CD4-positive, alpha-beta T cell treated with Interleukin-4 for 1 hour (primary cell): ENCODE measurements around the gene MDK.
"Not testable (repeated sequence)": the region's sequence is repeated elsewhere in the genome, so short reads cannot be mapped to it uniquely, and the experiment has no call there.

Experiments used
- DNase-seq, 2 donors: peaks; one replicate each; pipeline ENCODE4 v3.0.0-alpha.2; 2020 to 2022

The MDK gene

GRCh38 chr11:46369458-46370152 lies 11.9 kb upstream of the MDK start:
- DNase-seq = peak; percentile 56 to 59

DNA sequence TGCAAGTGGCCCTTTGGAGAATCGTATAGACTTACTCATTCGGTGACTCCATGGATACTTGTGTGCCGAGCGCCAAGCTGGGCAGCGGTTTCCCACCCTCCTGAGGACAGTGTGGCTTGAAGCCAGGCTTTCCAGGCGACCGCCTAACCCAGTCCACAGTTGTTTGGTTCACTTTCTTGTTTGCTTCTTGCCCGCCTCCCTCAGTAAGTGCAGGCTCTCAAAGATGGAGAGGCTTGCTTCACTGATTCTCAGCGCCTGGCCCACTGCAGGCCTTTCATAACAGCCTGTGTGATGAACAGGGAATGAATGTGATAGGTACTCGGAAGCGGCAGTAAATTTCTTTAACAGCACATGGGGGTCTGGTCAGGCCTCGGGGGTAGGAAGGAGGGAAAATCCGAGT lies 11.2 kb upstream of the MDK start:
- no peak for DNase-seq

- not testable (repeated sequence) for DNase-seq
Measured at GRCh38 chr11:46371262-46371661, 10.2 kb upstream of the MDK start.

- DNase-seq = no peak
Measured at GRCh38 chr11:46372086-46372485, 9.4 kb upstream of the MDK start.

DNA sequence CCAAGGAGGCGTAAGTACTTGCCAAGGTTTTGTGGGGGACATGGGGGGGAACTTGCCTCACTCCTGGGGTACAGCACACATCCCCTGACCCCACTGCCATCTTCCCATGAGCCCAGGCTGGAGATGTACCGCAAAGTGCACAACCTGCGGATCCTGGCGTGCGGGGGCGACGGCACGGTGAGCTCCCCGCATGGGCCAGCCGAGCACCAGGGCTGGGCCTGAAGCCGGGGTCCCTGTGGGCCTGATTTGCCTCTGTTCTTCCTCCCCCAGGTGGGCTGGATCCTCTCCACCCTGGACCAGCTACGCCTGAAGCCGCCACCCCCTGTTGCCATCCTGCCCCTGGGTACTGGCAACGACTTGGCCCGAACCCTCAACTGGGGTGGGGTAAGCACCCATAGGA lies 9.0 kb upstream of the MDK start:
- DNase-seq = not testable (repeated sequence)

DNA sequence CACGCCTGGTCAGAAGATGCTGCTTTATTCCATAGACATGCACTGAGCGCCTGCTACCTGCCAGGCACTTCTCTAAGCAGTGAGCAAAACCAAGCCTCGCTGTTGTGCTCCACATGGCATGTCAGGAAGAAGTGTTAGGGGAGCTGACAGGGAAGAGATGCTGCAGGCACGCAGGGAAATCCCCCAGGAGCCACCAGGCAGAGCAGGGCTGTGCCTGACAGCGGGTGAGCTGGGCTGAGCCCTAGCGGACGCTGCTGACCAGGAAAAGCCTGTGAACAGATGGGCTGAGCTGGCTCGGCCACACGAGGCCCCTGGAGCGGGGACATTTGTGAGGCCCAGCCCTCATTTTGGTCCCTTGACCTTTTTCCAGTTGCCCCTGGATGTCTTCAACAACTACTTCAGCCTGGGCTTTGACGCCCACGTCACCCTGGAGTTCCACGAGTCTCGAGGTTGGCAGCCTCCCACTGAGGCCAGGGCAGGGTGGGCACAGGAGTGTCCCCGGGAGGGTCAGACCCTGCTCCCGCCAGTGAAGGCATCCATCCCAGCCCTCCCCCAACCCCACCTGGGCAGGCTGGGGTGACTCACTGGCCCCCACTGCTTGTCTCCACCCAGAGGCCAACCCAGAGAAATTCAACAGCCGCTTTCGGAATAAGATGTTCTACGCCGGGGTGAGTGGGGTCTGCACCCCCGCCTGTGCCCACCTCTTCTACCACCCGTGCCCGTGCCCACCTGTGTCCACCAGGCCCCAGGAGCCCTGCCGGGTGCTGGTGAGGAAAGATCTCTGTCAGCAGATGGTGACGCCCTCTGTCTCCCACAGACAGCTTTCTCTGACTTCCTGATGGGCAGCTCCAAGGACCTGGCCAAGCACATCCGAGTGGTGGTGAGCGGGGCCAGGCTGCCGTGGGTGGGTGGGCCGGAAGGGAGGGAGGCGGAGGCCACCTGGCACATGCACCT lies 7.4 kb upstream of the MDK start:
- no peak for DNase-seq

- DNase-seq = no peak
Measured at GRCh38 chr11:46374815-46375214, 6.7 kb upstream of the MDK start.

DNA sequence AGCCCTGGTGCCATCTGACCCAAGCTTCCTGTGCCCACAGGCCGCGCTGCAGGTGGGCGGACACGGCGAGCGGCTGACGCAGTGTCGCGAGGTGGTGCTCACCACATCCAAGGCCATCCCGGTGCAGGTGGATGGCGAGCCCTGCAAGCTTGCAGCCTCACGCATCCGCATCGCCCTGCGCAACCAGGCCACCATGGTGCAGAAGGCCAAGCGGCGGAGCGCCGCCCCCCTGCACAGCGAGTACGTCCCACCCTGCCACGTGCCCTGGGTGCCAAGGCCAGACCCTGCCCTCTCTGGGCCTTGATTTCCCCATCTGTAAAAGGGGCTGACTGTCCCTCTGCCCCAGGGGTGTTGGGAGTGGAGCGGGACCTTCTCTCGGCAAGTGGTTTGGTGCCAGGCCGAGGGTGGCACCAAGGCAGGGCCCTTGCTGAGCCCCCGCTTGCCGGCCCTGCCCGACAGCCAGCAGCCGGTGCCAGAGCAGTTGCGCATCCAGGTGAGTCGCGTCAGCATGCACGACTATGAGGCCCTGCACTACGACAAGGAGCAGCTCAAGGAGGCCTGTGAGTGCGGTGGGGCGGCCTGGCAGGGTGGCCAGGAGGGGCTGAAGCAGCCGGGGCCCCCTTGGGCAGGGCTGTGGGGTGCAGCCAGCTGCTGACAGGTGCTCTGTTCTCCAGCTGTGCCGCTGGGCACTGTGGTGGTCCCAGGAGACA lies 5.9 kb upstream of the MDK start:
- no peak for DNase-seq

DNA sequence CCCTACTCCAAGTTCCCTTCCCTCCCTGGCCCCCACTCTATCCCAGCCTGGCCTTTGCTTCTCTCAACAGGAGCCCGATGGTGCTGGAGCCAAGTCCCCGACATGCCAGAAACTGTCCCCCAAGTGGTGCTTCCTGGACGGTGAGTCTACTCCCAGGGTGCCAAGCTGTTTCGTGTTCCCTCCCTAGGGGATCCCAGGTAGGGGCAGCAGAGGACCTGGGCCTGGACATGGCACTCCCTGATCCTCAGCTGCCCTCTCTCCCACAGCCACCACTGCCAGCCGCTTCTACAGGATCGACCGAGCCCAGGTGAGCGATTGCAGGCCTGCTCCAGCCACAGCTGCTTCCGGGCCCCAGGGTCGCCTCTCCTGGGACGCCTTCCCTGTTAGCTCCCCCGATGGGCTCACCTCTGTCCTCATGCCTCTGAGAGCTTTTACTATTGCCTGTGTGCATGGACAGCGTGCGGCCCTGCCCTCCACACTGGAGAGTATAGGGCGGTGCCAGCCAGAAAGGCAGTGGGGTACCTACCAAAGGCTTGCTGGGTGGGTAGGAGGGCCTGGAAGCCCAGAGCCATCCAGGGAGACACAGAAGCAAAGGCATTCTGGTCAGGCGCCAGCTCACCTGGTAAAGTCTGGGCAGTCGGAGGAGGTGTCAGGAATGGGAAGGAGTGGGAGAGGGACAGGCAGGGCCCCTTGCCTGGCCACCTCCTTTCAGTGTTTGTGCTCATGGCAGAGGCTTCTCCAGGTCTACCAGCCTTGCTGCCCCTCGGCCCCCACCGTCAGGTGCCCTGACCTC lies 5.0 kb upstream of the MDK start:
- DNase-seq = no peak

GRCh38 chr11:46377290-46377689 lies 4.2 kb upstream of the MDK start:
- no peak for DNase-seq

GRCh38 chr11:46377831-46378230 lies 3.6 kb upstream of the MDK start:
- DNase-seq = no peak

DNA sequence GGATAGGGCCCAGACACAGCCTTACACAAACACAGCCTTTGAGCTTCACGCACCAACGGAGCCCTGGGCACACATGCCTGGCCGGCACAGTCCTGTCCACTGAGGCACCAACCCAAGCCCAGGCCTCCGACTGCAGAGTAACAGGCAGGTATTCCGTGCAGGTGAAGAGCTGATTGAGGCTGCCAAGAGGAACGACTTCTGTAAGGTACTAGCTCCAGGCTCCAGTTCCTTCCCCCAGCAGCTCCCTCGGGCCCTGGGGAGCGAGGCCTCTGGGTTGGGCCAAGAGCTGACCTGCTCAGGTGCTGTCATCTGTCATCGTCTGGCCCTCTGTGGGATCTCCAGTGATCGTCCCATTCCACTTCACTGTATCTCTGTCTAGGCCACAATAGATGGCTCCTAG lies 3.2 kb upstream of the MDK start:
- DNase-seq = no peak

GRCh38 chr11:46378811-46379481 lies 2.5 kb upstream of the MDK start:
- DNase-seq = no peak

GRCh38 chr11:46379482-46380293 lies 1.8 kb upstream of the MDK start:
- DNase-seq = not testable (repeated sequence)

- DNase-seq = peak; percentile 41 to 61
Measured at GRCh38 chr11:46380340-46381047, 975 bp upstream of the MDK start.

GRCh38 chr11:46381819-46382645 lies 563 bp downstream of the MDK start:
- DNase-seq = no peak

GRCh38 chr11:46382646-46383403 lies 1.4 kb downstream of the MDK start:
- no peak for DNase-seq

DNA sequence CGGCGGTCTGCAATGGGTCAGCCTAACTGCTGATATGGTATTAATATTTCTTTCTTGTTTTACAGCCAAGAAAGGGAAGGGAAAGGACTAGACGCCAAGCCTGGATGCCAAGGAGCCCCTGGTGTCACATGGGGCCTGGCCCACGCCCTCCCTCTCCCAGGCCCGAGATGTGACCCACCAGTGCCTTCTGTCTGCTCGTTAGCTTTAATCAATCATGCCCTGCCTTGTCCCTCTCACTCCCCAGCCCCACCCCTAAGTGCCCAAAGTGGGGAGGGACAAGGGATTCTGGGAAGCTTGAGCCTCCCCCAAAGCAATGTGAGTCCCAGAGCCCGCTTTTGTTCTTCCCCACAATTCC lies 1.9 kb downstream of the MDK start:
- no peak for DNase-seq
